Lower leg skin (tissue), 3 donors: Measurements from ENCODE around the gene MIEN1.

Experiments
- POLR2A ChIP-seq, 2 donors: fragments of 450-650 bp; IDR thresholded peaks; one replicate each; pipeline ENCODE4 v1.6.1; 2016 to 2017; ENCODE audit warnings: antibody characterized with exemption in 2 of 2, mild to moderate bottlenecking in 1 of 2, moderate library complexity in 1 of 2
- TF ChIP-seq, protein P1 (sequence below), 3 donors: fragments of 450-650 bp; IDR thresholded peaks; one replicate each; pipeline ENCODE4 v1.5.1; 2016; ENCODE audit warnings: antibody characterized with exemption in 3 of 3, mild to moderate bottlenecking in 3 of 3, moderate library complexity in 2 of 3

DNA sequence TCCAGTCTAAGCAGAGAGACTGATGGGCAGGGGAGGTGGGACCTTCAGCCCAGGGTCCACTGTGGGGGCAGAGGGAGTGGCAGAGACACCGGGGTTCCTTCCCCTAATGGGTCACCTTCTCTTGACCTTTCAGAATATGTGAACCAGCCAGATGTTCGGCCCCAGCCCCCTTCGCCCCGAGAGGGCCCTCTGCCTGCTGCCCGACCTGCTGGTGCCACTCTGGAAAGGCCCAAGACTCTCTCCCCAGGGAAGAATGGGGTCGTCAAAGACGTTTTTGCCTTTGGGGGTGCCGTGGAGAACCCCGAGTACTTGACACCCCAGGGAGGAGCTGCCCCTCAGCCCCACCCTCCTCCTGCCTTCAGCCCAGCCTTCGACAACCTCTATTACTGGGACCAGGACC, 2.8 kb downstream of the MIEN1 start:
- TF ChIP-seq POLR2A (IDR thresholded peaks at IDR 0.05): no peak
- TF ChIP-seq, protein P1, sequence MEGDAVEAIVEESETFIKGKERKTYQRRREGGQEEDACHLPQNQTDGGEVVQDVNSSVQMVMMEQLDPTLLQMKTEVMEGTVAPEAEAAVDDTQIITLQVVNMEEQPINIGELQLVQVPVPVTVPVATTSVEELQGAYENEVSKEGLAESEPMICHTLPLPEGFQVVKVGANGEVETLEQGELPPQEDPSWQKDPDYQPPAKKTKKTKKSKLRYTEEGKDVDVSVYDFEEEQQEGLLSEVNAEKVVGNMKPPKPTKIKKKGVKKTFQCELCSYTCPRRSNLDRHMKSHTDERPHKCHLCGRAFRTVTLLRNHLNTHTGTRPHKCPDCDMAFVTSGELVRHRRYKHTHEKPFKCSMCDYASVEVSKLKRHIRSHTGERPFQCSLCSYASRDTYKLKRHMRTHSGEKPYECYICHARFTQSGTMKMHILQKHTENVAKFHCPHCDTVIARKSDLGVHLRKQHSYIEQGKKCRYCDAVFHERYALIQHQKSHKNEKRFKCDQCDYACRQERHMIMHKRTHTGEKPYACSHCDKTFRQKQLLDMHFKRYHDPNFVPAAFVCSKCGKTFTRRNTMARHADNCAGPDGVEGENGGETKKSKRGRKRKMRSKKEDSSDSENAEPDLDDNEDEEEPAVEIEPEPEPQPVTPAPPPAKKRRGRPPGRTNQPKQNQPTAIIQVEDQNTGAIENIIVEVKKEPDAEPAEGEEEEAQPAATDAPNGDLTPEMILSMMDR (IDR thresholded peaks at IDR 0.05): no peak
